MV-4-11 (cell line): ENCODE results near the gene TMEM198.
A peak's percentile ranks its signal among the peaks of the same experiment; 100 is the strongest.

ENCODE experiments used
- DNase-seq: peaks from one replicate; lab custom pipeline; 2025; lab: John Stamatoyannopoulos, UW

TMEM198 gene

DNA sequence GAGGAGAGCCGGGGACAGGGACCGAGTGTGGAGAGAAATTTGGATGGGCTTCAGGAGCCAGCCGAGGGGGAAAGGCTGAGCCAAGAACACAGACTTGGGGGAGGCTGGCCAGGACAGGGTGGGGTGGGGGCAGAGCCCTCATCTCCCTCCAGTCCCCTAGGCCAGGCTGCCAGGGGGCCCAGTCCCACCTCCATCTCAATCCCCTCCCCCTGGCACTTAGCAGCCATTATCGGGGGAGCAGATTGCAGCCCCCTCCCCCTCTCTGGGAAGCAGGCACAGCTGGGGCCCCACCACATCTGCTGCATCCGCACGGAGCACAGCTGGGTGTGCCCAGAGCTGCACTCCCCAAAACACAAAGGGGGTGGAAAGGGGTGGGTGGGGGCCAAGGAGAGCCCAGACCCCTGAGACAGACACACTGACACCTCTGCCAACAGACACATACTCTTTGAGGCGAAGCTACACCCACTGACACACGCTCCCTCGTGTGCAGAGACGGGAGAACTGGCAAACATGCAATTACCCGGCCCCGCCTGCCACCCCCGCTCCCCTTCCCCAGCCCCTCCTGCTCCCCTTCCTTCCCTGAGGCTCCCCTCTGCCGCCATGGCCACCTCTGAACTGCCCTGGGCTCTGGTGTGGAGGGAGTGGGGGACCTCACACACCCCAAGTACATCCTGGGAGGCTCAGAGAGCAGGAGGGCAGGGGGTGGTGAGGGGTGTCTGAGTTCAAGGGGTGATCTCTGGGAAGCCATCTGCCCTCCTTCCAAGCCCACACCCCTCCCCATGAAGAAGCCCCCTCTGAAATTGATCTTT, 34.7 kb upstream of the TMEM198 start:
- no peak for DNase-seq

DNA sequence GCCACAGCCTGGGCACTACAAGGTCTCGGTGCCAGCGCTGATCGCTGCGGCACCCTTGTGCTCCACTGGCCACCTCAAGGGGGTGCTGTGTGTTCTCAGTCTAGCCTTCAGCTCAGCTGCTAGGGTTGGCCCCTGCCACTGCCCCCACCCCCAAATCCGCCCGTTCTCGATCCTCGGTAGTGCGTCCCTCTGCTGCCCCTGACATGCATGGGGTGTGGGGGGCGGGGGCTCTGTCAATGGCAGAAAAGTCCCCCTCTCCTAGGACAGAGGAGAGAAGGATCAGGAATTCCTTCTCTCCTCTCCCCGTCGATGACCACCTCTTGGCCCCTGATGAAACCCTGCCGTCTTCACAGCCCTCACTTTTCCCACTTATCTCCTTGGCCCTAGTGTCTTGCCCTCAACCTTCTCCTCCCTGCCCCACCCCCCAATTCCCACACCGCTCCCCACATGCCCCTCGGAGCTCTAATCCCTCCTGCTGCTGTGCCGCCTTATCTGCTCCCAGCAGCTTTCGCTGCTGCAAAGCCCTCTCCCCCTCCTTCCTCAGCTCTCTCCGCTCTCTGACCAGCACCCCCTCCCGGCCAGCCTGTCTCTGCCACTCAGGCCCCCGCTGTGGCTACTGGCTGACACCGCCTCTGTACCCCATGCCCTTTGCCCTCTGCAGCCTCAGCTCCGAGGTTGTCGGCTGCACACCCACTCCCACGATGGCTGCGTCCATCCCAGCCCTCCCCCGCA, 33.9 kb upstream of the TMEM198 start:
- DNase-seq, result peak; percentile 12

DNA sequence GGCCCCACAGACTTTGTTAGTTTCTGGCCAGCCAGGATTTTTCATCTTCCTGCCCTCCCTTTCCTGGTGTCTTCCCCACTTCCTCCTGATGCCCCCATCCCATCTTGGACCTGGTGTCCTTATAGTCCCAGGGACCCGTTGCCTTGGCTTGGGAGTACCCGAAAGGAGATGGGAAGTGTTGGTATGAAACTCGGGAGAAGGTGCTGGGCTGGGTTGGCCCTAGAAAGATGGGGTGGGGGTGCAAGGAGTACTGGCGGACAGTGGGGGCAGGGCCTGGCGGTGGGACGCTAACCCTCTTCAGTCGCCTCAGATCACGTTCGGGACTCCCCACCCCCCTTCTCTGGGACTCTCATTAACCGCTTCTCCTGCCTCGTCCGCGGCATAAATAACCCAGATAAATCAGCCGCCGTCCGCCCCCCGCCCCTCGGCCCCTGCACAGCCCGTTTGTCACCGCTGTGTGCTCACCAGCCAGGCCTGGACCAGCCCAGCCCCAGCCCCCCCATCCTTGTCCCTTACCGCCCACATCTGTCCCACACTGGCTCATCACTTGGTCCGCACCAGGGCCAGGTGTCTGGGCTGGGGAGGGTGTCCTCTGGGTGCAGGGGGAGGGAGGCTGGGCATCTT, 33.2 kb upstream of the TMEM198 start:
- DNase-seq, result no peak

DNA sequence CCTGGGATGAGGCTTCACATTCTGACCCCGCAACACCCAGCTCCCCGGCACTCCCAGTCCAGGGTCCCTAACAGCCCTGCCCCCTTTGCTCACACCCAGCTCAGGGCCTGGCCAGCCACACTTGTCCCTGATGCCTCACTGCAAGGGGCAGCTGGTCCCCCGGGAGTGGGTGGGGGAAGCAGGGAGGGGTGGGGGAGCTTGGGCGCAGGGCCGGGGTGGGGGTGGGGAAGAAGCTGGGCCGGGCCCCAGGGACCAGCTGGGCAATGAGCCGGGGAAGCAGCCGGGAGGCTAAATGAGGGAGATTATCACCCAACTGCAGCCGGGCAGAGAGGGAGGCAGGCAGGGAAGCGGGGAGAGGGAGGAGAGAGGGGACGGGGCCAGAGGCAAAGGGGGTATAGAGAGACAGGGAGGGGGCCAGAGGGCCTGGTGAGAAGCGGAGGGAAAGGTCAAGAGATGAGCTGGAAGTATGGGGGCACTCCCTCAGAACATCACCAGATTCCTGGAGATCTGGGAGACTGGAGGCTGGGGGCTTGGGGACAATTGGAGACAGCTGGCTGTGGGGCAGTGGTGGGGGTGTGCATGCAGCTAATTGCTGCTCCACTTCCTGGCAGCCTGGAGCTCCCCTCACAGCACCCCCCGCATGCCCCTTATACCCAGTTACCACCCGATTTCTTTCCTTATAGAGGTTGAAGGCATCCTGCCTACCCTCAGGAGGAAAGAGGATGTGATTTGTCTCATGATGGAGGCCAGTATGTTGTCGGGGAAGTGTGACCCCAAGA, 32.1 kb upstream of the TMEM198 start:
- DNase-seq, result no peak

DNA sequence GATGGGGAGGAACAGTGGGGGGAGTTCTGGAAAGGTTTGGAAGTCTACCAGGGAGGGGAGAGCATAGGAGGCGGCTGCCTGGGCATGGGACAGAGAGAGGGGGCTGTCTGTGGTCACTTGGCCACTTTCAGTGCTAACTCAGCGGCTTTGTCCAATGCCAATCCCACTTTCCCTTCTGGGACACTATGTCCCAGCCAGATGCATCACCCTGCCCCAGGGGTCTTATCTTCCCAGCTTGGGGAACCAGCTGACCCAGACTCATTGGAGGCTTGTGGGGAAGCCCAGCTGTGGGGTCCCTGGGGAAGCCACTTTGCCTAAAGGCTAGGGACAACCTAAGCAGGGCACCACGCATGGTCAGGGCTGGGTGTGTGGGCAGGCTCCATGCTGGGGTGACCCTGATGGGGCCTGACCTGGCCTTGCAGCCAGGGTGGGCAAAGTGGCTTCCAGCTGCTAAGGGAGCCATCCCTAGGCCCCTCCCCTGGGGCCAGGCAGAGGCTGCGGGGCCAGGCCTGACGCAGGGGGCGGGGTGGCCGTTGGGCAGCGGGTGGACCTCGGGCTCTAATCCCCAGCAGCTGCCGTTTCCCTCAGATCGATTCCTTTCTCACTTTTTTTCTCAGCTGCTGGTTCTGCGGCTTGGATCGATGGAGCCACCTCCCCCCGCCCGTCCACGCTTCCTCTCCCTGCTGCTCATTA, 31.2 kb upstream of the TMEM198 start:
- no peak for DNase-seq

DNA sequence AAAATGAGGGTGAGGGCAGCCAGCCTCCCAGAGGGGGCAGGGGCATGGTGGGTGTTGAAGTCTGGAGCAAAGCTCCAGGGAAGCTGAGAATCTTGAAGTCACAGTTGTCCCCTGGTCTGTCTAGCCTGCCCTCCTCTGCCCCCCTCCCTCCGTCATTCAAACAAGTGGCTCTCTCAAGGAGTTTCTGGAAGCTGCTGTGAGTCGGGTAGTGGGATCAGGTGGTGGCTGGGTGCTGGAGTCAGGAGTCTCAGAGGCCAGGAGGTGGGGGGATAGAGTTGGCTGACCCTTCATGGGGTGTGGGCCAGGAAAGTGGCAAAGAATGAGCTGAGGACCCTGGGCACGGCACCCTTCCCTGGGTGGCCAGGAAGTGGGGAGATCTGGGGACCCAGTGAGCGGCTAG, 30.0 kb upstream of the TMEM198 start:
- no peak for DNase-seq

DNA sequence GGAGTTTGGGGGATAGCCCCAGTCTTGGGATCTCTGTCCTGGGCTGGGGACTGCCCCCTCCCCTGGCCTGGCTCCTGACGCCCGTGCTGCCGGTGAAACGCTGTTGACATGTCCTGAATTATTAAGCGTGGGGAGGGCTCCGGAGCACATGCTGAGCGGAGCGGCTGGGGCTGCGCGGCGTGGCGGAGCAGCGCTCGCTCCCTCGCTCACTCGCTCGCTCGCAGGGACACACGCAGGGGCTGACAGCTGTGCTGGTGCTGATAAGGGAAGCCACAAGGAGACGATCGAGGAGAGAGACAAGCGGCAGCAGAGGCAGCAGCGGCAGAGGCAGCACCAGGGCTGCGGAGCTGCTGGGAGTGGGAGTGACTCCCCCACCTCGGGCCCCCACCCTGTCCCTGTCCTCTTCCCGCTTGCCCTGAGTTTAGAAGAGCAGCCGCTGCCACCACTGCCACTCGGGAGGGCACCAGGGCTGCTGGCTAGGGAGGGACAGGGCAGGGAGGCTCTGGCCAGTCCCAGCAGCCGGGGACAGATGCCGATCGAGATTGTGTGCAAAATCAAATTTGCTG, 29.5 kb upstream of the TMEM198 start, which contains the start of gene ASIC4:
TSS of gene ASIC4 (plus strand) at position 287 of the 566 bp plus-strand sequence. CDS start at position 530, 243 bp downstream.
- DNase-seq, result no peak

DNA sequence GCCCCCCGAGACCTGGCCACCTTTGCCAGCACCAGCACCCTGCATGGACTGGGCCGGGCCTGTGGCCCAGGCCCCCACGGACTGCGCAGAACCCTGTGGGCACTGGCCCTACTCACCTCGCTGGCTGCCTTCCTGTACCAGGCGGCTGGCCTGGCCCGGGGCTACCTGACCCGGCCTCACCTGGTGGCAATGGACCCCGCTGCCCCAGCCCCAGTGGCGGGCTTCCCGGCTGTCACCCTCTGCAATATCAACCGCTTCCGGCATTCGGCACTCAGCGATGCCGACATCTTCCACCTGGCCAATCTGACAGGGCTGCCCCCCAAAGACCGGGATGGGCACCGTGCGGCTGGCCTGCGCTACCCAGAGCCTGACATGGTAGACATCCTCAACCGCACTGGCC, 29.0 kb upstream of the TMEM198 start:
- DNase-seq, result no peak

DNA sequence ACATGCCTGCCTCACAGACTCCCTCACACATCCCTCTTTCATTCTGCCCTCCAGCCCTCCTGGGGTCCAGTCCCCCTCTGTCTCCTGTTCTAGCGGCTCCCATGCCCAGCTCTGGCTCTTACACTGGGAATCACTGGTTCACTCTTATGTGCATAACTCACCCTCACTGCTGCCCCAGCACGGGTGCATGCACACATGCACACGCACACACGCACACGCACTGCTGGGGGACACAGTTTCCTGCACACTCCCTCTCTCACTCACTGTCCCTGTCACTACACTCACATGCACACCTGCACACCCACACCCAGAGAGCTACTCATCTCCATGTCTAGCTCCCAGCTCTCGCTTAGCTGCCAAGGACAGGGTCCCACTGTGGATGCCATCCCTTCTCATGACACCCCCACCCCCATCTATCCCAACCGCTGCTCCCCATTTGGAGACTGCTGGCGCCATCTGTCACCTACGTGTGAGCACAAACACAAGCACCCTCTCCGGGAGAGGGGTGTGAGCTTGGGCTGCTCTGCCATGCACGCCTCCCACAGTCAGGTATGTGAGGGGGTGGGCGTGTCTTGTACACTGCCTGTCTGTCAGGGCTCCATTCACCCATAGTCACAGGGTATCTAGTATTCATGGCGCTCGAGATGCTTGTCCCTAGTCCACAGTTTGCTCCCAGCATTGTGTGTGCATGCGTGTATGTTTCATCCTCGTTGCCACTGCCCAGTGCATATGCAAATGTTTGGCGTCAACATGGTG, 27.8 kb upstream of the TMEM198 start:
- no peak for DNase-seq

DNA sequence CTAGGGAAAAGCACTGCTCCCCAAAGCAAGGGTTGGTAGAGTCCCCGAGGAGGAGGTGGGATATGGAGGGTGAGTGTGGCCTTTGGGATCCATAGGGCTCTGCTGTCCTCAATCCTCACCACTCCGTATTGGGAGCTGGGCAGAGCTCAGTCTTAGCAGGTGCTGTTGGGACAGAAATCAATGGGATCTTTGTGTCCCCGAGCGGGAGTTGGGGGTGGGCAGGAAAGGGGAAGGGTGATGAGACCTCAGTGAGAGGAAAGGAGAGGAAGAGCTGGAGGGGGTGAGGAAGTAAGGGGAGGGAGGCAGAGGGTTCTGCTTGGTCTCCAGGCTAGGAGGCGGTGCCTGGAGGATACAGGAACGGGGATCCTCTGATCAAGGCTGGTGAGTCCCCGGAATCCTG, 26.9 kb upstream of the TMEM198 start:
- no peak for DNase-seq

DNA sequence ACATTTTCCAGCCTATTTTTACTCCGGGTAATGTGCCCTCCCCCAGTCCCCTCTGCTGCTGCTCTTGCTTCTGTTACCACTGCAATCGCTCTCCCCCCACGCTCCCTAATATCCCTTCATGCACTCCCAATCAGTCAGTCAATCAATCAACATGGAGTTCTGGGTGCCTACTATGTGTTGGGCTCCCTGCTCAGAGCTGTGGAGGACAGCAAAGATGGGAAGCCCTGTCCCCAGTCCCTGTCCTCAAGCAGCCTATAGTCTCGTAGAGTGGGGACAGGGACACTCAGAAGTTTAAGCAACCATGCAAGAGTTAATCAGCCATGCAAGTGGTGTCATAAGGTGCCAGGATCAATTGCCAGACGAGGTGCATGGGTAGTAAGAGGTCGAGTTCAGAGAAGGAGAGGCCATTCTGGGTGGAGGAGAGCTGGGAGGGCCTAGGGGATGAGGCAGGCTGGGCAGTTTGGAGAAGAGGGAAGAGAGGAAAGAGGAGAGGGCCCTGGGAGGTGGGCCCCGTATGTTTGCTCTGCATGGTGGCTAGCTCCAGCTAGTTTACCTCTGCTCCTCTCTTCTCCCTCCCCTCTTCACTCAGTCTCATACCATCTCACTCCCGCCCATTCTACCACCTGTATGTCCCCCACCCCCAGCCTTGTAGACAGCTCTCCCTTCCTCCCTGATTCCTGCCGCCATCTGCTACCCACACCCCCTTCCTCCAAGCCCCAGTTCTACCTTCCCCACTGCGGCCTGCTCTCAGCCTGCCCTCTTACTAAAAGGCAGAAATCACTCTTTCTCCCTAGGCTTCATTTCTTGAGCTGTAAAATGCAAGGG, 25.7 kb upstream of the TMEM198 start:
- DNase-seq, result no peak

DNA sequence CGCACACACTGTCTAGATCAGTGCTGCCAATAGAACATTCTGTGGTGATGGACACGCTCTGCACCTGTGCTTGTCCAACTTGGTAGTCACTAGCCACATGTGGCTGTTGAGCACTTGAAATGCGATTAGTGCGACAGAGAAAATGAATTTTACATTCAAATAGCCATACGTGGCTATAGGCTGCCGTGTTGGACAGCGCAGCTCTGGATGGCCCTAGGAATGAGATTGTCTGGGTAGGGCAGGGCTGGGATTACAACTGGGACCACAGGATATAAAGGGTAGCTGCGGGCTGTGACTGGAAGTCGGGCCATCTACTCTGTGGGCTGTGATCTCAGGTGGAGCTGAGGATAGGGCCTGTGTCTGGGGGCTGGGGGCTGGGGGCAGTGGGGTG, 24.3 kb upstream of the TMEM198 start:
- no peak for DNase-seq

DNA sequence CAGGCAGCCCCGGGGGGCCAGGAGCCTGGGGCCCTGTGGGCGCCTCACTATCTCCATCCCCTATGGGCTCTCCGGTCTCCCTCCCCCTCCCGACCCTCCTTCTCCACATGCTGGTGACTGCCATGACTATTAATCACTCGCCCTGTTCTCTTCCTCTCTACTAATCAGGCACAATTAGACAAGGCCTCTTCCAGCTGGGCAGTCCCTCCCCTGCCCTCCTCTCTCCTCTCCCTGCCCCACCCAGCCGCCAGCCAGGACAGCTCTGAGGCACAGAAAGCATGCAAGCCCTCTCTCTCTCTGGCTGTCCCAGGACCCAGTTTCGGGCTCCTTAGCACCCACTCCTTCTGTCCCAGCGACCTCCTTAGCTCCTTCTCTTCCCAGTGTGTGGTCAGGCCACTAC, 23.7 kb upstream of the TMEM198 start:
- no peak for DNase-seq

DNA sequence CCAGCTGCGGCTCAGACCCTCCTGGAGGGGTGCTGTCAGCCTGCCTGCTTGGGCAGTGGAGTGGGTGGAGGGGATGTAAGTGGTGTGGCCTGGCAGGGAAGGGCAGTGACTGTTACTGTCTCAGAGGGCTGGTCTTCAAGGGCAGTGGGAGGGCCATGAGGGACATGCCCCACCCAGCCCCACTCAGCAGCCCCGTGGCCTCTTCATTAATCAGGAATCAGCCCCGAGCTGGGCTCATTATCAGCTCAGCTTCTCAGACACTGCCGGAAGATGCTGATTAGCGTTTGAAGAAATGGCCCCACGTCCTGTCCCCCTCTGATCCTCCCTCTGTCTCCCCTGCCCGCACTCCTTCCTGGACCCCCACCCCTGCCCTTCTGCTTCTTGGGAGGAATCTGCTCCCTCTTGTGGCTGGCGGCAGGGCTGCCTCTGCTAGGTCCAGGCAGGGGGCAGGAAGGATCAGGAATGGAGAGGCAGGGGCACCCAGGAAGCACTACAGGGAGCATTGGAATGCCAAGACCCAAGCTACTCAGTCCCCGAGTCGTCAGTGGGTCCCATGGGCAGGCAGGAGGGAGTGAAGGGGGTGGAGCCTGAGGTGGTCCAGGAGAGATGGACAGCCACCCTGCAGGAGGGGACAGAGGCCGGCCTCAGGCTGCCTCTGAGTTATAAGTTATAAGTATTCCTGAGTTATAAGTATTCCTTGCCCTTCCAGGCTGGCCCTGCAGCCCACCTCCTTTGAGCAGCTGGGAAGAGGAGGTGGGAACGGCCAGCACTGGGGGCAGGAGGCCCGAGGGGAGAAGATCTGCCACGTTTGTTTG, 22.6 kb upstream of the TMEM198 start:
- no peak for DNase-seq

DNA sequence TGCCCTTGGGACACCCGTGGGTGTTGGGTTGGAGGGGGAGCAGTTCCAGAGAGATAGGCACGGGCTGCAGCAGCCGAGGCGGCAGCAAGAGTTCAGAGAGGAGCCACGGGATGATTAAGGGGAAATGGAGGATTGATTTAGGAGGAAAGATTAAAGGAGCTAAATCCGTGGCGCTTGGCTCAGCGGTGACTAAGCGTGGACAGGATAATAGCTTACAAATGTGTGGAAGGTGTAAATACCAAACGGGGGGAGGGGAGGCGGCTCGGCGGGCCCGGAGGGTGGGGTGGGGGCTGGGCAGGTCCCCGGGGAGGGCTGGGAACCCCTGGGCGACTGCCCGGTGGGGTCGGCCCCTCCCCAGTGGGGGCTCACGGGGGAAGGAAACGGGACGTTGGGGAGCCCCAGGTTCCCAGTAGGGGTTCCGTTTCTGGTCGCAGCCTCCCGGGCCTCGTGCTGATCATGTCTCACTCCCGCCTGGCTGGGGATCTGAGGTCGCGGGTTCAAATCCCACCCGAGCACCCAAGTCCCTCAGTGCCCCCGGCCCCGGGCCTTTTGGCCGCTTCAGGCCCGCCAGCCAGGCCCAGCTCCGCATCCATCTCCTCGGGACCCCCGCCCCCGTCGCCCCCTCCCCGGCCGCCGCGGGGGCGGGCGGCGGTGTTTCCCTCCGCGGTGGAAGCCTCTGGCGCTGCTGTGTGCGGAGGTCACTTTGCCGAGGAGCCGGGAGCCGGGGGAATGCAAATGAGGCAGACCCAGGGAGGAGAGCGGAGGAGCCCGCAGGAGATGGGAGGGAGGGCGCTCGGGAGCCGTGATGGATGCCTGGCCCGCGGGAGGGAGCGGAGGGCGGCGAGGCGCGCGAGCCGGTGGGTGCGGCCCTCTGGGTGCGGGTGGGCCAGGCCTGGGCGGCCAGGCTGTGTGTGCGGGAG, 21.5 kb upstream of the TMEM198 start:
- DNase-seq, result no peak

DNA sequence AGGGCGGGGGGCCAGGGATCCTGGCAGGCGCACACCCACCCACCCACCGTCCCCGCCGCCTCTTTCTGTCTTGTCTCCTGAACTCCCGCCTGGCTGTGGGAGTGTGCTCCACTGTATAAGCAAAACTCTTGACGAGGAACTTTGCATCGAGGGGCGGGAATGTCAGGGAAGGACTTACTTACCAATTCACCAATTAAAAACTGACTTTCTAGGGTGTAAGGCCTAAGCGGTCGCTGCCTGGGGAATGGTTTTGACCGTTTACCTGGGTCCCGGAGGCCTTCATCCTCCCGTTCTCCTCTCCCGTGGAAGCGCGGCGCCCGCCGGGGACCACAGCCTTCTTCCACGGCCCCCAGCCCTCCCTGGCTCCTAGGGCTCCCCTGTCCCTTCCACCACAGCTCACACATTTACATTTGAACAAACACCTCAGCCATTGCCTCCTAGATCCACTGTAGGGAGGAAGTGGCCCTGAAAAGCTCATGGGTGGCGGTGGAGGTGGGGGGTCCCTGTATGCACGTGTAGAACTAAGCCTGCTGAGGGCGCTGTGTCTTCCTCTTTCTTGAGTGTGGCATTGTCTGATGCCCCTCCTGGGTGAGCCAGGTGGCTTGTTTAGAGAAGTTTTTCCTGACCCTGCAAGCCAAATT, 20.7 kb upstream of the TMEM198 start:
- DNase-seq, result no peak

DNA sequence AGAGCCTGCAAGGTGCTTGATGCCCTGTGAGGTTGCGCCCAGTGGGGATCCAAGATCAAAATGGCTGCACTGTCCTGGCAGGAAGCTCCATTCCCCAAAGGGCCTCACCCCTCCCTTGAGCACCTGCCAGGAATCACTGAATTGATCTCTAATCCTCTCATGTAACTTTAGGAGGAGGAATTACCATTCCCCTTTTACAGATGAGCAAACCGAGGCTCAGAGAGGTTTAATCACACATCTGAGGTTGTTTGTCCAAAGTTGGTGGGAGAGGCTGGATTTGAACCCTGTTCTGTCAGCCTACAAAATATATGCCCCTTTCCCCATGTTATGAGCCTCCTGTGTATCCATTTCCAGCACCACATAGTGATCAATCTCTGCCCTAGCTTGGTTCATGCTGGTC, 19.0 kb upstream of the TMEM198 start:
- no peak for DNase-seq
